Glomerular endothelial cell (primary cell): Measurements from ENCODE around the gene CDKN2B. TPM values are rescaled to one million over a fixed set of nuclear protein-coding genes. Genes with fewer than 3 reads are reported as not detected.

Experiments
- DNase-seq: peaks from one replicate; pipeline ENCODE4 v3.0.0-alpha.2; 2011; ENCODE audit warnings: low read depth, low spot score; ENCODE audit errors: extremely low read depth
- total RNA-seq: library from RNA; depleted of rRNA; stranded (reverse); fragments of >200 nt; gene quantifications from 2 replicates; pipeline ENCODE4 v1.2.3, GENCODE V29; 2015

Gene CDKN2B
- total RNA-seq, 1 donor from 2014 or later = 36.5 TPM

GRCh38 chr9:22036866-22037626, 27.9 kb upstream of the CDKN2B start:
- DNase-seq = no peak

GRCh38 chr9:22035591-22036011, 26.5 kb upstream of the CDKN2B start:
- no peak for DNase-seq

DNA sequence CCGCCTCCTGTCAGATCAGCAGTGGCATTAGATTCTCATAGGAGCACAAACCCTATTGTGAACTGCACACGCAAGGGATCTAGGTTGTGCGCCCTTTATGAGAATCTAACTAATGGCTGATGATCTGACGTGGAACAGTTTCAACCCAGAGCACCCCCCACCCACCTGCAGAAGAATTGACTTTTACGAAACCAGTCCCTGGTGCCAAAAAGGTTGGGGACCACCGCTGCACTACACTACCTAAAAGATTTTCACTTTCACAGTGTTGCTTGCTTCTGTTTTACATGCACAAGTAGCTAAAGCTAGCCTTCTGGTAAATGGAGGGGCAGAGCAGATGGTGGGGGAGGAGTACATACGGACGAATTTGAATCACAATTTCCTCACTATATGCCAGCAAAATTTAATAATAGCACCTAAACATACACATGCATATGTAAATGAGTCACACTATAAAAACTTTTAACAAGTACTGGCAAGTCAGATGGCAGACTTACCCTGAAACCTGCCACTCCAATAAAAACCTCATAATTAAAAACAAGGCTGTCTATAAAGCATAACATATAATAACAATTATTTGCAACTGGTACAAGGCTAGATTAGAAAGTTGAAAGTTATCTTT, 24.0 kb upstream of the CDKN2B start:
- no peak for DNase-seq

DNA sequence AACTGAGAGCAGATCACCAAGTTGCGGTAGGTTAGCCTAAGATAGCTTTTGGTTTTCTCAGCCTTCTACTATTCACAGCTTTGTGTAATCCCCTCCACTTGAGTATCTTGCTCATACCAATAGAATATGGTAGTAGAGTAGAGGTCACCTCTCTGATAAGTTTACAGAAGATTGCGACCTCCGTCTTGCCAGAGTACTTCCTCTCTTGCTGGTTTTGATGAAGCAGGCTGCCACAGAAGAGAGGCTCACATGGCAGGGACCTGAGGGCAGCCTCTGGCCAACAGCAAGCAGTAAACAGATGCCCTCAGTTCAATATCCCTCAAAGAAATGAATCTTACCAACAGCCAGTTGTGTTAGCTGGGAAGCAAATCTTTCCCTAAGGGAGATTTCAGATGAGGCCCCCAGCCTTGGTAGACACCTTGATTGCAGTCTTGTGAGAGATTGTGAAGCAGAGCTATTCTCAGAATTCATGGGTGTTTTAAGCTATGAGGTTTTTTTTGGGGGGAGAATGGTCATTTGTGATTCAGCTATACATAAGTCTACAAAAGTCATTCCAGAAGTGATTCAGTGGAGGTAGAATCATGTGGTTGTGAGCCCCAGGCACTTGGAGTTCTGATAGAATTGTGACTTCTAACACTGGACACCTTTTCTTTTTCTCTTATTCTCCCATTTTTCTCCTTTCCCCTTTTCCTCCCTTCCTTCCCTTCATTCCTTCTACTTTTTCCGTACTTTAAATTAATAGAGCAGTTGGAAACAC, 22.7 kb upstream of the CDKN2B start:
- no peak for DNase-seq

DNA sequence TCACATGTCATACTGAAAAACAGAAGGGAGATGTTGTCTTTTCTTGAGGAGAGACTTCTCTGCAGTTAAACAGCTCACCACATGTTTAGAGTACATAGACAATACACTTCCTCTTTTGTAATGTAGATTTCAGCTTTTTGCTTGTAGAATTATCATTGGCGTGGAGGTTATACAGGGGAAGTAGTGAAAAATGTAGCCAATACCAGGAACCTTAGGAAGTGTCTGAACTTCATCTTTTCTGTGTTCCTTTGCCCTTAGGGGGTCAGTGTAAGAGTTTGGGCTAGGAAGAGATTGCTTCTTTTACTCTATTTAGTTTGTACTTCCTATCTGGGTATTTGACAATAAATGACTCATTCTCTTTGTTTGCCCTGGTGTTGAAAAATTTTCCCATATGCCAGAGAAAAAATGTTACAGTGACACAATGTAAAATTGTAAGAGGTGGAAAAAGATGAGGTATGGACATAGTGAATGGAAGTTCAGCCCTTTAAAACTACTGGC, 21.0 kb upstream of the CDKN2B start:
- DNase-seq = no peak

DNA sequence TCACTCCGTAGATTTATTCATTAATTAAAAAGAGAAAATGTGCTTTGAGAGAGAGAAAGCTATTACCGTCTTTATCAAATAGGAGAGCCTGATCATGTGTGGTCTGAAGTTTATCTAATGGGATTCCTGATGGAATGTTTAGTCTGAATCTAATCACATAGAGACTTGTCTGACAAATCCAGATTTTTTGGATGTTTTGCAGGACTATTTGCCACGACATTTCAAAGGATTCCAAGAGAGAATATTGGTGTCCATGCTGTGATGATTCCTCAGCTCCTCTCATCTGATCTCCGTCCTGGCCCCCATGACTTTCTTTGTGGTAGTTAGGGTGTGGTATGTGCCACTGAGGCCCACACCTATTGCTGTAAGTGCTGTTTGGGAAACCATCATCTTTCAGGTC, 20.1 kb upstream of the CDKN2B start:
- DNase-seq = no peak

GRCh38 chr9:22028394-22028793, 19.3 kb upstream of the CDKN2B start:
- DNase-seq = no peak

GRCh38 chr9:22026696-22027095, 17.6 kb upstream of the CDKN2B start:
- DNase-seq = no peak

- no peak for DNase-seq
These were observed 13.3 kb upstream of the CDKN2B start for GRCh38 chr9:22022396-22022795.

DNA sequence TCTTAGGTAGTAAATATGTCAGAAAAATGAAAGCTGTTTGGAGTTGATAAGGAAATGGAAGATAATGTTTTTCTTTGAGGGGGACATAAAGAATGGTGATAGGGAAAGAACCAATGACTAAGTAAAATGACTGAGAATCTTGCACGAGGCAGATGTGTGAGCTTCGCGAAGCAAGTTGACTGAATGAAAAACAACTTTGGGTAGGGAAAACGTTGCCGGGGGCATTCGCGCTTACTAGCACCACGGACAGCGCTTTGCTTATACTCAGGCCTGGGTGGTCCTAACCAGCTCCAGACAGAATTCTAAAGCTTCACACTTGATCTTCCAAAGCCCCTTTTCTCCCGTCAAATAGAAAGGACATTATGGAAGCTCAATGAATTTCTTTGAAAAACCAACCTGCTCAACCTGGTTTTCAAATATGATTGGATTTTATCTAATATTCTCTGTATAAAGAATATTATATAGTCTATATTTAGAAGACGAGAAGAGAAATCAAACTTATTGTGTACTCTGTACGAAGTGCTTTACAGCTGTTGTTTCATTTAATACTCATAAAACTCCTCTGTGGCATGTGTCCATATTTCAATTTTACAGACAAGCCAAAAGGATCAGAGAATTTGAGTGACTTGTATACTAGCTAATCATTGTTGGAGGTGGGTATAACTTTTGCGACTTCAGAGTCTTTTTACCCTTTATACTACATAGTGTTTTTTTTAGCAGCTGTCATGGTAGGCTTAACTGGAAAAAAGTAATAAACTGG, 1.9 kb upstream of the CDKN2B start:
- DNase-seq = no peak

DNA sequence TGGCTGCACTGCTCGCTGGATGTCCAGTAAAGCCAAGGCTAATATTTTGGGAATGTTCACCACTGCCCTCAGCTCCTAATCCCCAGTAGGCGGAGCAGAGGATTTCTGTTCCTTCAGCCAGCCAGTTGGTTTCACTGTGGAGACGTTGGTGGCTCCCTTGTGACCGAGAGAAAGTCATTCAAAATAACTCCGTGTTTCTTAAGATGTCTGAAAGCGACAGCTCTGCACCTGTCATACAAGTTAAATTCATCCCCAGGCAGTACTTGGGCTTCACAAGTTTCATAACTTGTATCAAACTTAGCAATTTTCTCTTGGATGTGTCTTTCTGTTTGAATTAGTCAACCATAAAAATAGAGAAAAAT, 382 bp upstream of the CDKN2B start:
- no peak for DNase-seq

DNA sequence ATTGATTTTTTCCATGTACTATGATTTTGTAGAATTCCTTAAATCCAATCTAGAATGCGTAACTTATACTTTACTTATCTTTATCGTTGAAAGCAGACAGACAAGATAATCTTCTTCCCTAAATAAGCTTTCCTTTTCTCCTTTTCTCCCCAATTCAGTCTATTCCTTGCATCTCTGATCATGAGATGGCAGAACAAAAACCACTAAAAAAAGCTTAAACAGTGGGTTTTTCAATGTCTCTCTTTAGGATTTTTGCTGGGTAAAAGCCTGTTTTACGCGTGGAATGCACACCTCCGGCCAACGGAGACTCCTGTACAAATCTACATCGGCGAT, 755 bp downstream of the CDKN2B start:
- DNase-seq = no peak

- no peak for DNase-seq
These were observed 3.2 kb downstream of the CDKN2B start for GRCh38 chr9:22005702-22006606.

DNA sequence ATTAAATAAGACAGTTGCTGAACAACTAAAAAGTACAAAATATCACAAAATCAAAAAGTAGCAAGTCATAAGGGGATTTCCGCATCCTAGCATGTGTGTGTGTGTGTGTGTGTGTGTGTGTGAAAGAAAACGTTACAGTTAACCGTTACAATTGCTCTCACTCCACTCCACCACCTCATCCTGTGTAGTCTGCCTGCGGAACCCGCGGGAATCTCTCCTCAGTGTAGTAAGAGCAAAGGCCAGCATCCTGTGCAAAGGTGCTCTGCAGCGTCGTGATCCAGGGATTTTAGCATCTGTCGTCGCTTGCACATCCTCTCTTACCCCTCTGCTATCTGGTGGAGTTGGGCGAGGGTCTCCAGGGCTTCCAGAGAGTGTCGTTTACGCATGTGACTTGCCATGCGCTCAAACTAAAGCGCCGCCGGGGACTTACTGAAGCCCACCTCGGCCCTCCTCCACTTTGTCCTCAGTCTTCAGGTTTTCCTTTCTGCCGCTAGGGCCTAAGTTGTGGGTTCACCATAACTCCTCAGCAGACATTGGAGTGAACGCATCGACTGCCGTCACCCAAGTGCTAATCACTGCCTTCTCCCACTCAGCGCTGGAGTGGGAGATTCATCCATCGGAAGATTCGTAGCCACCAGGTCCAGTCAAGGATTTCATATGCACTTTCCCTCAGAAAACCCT, 3.9 kb downstream of the CDKN2B start:
- DNase-seq = no peak

DNA sequence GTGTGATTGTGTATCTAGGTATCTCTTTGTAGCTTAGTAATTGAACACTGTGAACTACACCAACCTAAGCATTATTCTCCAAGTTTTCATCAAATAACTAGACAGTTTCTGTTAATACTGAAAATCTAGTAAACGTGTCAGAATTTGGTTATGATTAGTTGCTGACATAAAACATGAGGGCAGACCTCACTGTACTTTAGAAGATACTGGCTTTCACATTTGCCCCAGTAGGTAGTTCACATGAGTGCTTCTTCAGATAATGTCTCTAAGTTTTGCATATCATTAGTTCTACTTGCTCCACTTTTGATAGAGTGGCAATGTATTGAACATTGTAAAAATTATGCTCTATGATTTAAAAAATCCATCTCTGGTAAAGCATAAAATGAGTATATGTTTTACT, 7.1 kb downstream of the CDKN2B start:
- DNase-seq = no peak

DNA sequence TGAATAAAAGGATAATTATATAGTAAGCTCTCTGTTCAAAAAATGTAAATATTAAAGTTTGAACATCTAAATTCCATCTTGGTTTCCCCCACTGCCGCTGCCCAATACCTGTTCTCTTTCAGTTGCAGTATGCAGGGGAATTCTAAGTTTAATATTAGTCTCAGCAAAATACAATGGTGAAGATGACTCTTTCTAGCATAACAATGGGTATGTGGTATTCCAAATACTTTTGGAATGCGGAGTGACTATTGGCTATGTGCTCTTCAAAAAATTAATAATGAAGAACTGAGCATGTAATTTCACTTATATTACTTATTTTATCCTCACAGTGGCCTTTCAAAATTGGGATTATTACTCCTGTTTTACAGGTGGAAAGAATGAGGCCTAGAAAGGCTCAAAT, 11.1 kb downstream of the CDKN2B start:
- no peak for DNase-seq

DNA sequence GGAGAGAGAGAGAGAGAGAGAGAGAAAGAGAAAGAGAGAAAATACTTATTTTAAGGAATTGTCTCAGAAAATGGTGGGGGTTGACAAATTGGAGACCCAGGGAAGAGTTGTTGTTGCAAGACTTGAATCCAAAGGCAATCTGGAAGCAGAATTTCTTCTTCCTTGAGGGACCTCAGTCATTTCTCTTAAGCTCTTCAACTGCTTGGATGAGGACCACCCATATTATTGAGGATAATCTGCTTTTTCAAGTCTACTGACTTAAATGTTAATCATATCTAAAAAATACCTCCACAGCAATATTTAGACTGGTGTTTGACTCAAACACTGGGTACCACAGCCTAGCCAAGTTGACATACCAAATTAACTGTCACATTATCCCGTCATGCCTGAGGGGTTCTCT, 11.6 kb downstream of the CDKN2B start:
- no peak for DNase-seq

DNA sequence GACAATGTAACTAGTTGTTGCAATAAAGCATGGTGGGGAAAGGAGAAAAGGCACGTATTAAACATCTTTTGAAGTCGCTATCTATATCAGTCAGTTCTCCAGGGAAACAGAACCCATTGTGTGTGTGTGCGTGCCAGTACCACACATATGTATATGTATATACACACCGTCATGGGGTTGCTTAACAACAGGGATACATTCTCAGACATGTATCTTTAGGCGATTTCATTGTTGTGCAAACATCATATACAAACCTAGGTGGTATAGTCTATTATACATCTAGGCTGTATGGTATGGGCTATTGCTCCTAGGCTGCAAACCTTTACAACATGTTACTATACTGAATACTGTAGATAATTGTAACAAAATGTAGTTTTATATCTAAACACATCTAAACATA, 12.2 kb downstream of the CDKN2B start:
- no peak for DNase-seq

DNA sequence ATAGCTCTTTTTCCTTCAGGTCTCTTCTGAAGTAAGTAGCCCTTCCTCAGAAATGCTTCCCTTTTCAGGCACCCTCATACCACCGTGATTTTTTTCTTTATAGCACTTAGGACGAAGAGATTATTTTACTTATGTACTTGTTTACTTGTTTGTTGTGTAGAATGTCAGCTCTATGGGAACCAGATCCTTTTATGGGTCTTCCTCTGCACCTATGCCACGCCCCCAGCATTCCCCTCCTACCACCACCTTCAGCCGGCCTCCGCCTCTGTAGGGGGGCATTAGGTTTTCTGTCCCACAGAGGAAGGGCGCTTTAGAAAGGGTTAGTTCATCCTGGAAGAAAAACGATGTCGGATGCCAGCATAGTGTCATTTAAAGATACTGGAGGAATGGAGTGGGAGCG, 12.7 kb downstream of the CDKN2B start:
- no peak for DNase-seq
